Stimulated activated CD4-positive, alpha-beta T cell treated with anti-CD3 and anti-CD28 coated beads, Interleukin-1b, Interleukin-23, amount 100 ng/mL, for 4 hours (primary cell): ENCODE results near the gene FRAT2.
"Not testable (repeated sequence)": the region's sequence is repeated elsewhere in the genome, so short reads cannot be mapped to it uniquely, and the experiment has no call there.

Experiments used
- DNase-seq, 2 donors: peaks; one replicate each; pipeline ENCODE4 v3.0.0-alpha.2; 2020; ENCODE audit warnings: low read depth in 2 of 2

FRAT2 gene

DNA sequence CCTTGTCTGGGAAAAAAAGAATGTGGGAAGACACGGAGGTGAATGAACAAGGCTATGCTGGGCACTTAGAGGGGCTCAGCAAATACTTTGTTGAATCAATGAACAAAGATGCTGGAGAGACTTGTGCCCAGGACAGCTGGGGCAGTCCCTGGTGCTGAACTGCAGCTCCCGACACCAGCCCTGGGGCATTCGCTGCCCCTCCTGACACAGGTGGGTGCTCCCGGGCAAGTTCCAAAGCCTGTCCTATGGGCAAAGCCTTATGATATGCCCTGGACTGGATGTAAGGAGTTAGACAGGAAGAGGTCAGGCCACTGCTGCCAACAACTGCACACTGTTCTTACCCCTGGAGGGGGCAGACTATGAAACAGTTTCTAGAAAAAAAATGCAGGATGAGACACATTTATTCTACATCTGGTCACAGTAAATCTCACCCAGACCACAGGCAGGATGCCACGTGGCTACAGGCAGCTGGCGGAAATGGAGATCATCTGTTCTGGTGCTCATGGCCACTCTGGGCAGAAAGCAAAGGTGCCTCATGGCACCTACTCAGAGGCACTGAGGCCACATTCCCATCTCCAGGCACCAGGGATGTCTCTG, 21.9 kb upstream of the FRAT2 start:
- DNase-seq, result no peak

DNA sequence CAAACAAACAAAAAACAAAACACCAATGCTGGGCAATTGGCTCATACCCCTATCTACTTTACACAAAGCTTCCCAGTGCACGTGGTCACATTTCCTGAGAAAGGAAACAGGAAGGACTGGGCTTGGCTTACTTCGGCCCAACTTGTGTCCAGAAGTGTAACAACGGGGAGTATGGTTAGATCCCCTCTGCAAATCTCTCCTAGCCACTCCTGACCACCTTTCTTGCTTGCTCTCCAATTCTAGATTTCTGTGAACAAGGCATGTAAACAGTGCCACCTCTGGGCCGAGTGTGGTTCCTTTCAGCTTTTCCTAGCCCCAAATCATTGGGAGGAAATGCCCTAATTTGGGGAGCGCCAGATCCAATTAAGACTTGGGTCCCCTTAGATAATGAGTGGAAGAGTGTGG, 21.0 kb upstream of the FRAT2 start:
- DNase-seq, result no peak

DNA sequence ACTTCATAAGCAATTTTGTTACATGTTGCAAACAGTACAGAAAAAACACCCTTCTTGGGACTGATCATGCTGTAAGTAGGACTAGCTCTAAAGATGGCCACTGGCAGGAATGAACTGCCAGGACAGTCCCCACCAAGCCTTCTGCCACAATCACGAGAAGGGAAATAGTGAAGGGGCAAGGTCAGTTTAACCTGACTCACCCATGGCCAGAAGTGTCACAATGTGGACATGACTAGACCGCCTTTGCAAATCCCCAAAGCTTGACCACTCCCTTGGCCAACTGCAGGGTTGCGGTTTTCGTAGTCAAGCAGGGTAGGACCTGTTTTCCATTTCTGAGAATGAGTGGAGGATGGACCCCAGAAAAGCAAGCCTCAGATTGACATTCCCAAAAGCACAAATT, 19.4 kb upstream of the FRAT2 start:
- no peak for DNase-seq

DNA sequence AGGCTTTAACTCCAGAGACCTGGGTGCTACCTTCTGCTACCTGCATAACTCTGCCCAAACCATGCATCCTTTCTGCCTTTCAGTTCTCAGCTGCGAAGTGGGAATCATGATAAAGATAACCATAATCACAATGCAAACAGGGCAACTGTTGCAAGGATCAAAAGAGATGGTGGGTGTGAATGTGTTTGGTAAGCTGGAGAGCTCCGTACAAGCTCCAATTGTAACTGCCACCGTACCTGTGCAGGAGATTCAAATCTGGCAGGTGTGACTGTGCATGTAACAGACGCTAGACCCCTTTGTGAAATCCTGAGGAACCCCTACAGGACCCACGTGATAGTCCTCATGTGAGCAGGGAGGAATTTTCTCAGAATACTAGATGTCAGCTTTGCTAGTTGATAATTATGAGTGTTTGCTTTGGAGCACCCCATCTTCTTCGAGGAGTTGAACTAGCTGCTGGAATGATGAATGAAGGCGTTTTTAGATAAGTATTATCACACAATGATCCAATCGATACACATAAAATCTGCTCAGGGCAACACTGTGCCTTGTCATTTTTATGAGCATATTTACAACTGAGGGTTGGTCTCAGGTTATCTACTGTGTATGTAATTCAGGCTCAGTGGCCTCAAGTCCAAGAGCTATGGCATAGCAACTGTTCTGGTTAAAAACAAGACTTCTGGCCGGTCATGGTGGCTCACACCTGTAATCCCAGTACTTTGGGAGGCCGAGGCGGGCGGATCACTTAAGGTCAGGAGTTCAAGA, 15.4 kb upstream of the FRAT2 start:
- DNase-seq, result no peak

DNA sequence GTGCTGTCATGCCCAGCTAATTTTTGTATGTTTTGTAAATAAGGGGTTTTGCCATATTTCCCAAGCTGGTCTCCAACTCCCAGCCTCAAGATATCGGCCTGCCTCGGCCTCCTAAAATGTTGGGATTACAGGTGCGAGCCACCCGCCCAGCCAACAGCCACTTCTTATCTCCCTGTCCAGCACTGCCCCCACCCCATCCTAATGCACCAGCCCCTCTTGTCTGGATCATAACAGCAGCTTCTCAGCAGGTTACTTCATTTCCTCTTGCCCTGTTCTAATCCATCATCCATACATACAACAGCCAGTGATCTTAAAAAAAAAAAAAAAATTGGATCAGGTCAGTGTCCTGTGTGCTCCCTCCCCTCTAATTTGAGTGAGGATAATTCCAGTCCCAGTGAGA, 12.8 kb upstream of the FRAT2 start:
- no peak for DNase-seq

DNA sequence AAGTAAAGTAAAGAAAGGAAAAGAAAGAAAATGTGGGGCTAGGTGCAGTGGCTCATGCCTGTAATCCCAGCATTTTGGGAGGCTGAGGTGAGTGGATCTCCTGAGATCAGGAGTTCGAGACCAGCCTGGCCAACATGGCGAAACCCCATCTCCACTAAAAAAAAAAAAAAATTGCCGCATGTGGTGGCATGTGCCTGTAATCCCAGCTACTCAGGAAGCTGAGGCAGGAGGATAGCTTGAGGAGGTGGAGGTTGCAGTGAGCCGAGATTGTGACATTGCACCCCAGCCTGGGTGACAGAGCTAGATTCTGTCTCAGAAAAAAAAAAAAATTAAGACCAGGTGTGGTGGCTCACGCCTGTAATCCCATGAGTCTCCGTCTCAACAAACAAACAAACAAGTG, 9.1 kb upstream of the FRAT2 start:
- not testable (repeated sequence) for DNase-seq

DNA sequence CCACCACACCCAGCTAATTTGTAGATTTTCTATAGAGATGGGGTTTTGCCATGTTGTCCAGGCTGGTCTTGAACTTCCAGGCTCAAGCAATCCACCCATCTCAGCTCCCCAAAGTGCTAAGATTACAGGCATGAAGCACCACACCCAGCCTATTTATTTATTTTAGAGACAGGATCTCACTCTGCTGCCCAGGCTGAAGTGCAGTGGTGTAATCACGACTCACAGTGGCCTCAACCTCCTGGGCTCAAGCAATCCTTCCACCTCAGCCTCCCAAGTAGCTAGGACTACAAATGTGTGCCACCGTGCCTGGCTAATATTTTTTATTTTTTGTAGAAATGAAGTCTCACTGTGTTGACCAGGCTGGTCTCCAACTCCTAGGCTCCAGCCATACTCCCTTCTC, 6.9 kb upstream of the FRAT2 start:
- no peak for DNase-seq

DNA sequence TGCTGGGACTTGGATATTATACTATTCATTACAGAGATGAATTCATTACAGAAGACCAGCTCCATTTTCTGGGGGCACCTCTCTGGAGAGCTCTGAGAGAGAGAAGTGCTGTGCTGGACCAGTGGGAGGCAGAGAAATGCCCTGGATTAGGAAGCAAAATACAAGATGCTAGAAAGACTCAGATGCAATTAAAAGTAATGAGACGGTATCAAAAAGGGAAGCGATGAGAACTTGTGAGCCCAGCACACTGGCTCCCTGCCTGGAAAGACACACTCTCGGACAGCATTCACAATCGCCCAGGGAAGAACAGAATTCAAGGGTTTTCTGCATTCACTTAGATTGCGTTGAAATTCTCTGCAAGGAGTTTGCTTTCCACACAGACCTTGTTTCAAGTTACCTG, 3.5 kb upstream of the FRAT2 start:
- DNase-seq, result no peak

DNA sequence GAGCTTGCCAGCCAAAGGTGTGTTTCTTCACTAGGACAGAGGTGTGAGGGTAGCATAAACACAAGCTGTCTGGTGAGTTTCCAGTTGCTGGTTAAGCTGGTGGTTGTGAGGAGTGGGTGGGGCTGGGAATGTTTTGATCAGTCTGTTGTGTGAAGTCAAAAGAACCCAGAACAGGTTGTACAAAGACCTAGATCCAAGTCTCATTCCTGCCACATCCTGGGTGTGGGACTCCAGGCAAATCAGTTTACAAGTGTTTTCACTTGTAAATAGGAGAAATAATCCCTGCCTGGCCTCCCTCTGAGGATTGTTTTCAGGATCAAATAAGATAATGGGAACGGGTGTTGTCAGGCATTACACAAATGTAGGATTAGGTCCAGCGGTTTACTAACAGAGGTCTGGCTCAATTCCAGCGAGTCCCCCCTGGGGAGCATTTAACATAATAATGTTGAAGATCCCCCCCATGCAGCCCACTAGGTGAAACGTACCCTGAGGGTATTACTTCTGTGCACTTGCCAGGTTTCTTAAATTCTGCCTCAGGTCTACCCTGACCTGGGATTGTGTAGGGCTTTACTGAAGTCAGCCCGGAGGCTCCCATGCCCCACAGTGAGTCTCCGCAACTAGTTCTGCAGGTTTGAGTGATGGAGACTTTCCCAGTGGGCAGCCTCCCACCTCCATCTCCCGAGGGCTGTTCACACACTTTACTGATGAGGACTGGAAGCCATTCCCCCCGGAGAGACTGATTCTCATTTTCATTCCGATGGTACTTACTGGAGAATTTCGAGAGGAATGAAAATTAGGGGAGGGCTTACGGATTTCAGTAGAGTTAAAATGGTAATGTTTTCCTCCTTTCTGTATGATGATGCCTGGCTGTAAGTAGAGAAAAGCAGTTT, 2.7 kb upstream of the FRAT2 start:
- no peak for DNase-seq

DNA sequence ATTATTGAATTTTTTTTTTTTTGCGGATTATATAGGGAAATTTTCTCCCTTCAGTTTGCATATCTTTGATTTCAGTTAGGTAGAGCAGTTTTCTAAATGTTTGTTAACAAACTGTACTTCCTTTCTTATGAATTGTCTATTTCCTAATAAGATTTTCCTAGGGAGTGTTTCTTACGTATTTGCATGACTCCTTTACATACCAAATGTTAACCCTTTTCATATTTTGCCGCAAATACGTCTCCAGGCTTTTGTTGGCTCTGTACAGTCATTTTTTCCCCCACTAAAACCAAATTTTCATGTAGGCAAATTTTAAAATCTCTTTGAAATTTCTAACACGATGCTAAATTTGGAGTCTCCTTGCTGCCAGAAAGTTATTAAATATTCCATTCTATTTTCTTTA, 1.9 kb upstream of the FRAT2 start:
- DNase-seq, result no peak

DNA sequence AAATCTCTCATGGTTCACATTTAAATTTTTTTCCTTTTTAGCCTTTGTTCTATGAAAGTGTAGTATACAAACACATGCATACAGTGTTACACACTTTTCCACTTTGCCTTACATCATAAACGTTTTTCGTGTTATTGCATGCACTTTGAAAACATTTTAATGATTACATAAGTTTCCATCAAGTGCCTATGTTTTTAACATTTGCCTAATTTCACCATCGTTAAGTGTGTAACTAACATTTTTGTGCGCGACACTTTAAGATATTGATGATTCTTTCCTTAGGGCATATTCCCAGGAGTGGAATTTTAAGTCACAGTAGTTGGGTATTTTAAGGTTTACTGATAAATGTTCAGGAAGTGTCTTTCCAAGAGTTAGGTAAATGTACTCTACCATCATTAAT, 1.5 kb upstream of the FRAT2 start:
- no peak for DNase-seq

DNA sequence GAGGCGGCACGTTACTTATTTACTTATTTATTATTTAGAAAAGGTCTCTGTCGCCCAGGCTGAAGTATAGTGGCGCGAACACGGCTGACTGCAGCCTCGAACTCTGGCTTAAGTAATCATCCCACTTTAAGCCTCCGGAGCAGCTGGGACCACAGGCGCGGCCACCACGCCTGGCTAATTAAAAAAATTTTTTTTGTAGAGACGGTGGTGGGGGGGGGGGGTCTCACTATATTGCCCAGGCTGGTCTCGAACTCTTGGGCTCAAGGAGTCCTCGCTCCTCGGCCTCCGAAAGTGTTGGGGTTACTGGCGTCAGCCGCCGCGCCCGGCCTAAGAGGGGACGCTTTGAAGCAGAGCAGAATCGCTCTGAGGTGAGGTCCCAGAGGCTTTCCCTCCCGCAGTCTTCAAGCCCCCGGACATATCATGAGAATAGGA, 675 bp upstream of the FRAT2 start:
- no peak for DNase-seq

DNA sequence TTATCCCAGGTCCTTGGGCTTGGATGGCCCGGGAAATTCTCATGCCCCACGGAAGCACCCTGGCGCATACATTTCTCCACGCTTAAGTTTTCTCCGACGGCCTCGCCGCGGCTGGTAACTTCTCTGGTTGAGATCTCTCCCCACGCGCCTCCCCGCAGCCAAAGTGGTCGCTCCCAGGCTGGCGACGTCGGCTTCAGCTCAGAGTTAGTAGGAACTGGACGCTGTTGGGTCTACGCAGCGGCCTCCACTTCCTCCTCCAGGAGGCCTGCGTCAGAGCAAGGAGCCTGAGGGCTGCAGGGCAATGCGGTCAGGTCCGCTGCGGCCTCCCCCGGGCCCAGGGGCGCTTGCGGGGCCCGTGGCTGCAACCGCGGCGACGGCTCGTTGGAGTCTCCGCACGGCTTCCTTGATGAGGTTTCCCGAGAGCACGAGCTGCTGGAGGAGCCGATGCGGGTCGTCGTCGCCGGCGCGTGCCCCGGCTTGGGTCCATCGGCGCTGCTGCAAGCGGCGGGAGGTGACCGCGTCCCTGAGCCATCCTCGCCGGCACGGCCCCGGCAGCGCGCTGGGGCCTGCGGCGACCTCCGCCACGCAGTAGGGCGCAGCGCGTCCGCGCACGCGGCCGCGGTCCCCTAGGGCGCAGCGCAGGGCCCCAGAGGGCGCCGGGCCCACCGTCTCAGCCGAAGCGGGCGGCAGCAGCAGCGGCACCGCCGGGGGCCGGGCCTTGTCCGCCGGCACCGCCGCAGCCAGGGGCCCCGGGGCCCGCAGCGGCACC, 744 bp downstream of the FRAT2 start:
- no peak for DNase-seq

DNA sequence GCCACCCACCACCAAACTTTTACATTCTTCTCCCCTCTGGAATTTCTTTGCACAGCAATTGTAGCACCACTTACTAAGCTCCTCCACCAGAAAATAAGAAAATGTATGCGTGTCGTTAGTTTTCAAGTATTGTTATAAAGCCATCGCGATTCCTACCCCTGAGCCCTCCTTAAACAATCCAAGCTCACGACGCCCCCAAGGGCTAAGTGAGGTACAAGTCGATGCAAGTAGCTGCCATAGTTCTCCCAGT, 1.3 kb downstream of the FRAT2 start:
- no peak for DNase-seq

DNA sequence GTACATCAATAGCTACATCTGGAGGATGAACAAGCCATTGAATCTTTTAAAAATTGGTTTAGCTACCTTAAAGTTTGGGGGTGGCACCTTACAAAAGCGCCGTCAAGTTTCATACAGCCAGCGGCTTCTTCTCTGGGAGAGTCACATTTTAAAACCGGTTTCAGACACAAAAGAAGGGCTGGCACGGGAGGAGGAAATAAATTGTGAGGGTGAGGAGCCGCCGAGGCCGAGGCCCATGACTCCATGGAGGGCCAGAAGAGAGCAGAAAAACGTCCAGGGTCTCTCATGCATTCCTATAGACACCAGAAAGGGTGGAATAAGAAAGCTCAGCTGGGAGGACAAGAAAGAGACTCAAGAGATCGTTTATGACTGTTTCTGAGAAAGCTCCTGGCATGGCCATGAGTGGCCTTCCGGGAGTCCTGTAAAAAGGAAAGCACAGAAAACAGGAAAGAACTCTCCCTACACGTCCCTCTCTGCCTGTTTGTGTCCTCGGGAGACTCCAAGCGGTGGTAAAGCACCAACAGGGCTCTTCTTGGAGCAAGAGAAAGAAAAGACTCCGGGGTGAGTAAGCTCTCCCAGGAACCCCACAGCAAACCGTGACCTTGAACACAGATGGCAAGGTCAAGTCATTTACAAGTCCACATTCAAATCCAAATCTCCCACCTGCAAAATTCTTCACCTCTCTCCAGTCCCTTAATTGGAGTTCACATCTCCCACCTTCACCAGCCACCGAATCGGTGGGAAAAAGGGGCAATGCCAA, 1.8 kb downstream of the FRAT2 start:
- DNase-seq, result no peak

DNA sequence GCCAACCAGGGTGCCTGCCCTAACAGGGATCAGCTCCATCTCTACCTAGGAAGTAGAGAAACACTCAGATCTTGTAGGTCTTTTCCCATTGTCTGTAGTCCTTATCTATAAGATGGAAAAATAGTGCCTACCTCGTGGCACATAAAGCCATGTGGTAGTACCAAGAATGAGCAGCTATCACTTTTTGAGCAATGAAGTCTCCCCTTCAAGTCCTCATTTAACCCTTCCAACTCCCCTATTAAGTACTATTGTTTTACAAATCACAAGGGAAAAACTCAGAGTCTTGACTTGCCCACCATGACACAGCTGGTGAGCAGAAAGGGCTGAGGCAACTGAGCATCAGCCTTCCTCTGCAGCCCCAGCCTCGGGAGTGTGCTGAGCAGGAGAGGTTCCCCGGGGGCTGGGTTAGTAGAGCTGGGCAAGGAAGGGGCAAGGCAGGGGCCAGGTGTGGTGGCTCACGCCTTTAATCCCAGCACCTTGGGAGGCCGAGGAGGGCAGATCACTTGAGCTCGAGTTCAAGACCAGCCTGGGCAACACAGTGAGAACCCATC, 3.3 kb downstream of the FRAT2 start:
- DNase-seq, result no peak

DNA sequence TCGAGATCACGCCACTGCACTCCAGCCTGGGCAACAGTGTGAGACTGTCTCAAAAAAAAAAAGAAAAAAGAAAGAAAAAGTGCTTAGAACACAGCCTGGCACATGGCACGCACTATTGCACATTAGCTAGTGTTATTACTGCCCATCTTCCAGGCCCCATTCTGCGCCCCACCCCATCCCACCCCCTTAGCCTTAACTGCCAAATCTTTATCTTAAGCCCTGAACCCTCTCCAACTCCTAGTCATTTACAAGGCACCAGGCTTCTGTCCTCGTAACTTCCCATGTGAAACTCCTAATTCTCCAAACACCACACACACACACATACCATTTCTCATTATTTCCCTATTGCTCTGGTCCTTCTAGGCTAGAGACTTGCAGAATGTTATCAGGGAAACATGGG, 4.8 kb downstream of the FRAT2 start:
- DNase-seq, result no peak

DNA sequence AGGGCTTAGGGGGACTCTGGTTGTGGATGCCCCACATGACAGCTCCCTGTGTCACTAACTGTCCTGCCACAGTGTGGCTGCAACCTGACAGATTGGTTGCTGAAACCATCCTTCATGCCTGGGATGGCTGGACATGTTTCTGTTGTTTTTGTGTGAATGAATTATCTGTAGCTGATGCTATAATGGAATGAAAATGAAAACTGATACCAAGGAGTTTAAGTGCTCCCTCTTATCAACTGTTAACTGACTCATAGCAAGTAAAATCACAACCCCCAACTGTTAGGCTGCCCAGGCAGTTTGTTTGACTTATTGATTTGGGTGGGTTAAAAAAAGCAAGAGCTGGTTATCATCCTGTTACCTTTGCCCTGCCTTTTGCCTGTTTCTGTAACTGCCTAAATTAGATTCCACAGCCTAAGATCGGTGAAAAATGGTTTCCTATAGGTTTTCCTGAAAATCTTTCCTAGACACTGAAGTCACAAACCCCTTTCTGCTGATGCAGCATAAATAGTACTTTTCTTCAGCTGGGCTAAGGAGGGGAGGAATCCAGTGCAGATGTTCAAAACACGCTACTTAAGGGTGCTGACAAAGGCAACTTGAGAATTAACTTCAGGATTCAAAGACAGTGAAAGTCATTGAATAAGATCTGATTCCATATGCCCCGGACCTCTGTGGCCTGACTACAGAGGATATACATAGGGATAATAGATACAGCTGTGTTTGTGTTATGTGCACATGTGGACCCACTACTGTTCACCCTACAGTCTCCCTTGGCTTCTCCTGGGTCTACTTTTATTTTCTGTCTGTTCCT, 5.7 kb downstream of the FRAT2 start:
- DNase-seq, result no peak

DNA sequence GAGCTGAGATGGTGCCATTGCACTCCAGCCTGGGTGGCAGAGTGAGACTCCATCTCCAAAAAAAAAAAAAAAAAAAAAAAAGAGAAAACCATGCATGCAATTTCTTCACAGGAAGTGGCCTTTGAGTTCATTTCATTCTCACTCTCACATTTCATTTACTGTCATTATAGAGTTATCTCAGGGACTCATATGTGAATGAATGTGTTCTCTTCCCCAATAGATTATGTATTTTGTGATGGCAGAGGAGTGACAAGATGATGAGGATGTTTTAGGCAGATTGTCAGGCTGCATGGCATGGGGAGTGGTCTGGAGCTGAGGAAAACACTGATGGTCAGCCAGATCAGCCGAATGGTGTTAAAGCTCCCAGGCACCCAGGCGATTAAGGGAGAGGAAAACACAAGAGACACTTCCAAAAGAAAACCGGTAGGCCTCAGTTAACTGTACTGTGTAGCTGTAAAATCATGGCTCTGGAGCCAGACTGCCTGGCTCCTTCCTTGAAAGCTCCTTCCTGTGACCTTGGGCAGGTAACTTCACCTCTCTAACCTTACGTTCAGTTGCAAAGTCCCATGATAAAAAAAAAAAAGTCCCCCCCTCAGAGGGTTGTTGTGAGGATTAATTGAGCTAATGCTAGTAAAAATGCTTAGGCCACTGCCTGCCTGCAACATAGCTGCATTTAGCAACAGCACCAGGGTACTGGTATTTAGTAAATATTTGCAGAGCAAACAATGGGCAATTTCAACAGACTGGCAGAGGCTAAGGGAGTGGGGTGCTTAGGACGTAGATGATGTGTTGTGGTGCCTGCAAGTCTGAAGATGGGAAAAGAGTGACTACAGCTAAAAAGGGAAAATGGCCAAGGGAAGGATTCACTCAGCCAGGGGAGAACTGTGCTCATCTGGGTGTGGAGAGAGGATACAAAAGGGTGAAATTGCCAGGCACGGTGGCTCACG, 6.9 kb downstream of the FRAT2 start:
- no peak for DNase-seq
